ENCODE measurements around the gene WDR45.
A peak's percentile ranks its signal among the peaks of the same experiment; 100 is the strongest.

Gene WDR45

GRCh38 chrX:49073601-49074575, 5.8 kb downstream of the WDR45 start, which contains the start of gene PRAF2:
Gene PRAF2, minus strand, starts transcription at chrX:49074002. Its CDS starts 15 bp downstream, at chrX:49073987.
- DNase-seq, result peak; percentile 76

DNA sequence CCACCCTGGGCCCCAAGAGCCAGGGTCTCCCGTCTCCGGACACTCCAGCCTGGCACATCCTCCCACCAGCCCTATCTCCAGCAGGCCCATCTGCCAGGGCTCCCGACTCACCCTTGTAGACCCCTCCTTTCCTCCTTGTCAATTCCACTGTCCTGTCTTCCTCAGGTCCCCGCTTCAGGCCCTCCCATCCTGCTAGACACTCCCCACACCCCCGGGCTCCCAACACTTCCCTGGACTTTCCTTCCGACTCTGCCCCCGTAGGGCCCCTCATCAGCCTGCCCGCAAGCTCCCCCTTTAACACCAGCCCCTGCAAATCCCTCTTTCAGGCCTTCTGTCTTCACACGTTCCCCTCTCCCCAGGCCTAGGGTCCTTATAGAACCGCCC, 7.0 kb downstream of the WDR45 start:
- no peak for DNase-seq

DNA sequence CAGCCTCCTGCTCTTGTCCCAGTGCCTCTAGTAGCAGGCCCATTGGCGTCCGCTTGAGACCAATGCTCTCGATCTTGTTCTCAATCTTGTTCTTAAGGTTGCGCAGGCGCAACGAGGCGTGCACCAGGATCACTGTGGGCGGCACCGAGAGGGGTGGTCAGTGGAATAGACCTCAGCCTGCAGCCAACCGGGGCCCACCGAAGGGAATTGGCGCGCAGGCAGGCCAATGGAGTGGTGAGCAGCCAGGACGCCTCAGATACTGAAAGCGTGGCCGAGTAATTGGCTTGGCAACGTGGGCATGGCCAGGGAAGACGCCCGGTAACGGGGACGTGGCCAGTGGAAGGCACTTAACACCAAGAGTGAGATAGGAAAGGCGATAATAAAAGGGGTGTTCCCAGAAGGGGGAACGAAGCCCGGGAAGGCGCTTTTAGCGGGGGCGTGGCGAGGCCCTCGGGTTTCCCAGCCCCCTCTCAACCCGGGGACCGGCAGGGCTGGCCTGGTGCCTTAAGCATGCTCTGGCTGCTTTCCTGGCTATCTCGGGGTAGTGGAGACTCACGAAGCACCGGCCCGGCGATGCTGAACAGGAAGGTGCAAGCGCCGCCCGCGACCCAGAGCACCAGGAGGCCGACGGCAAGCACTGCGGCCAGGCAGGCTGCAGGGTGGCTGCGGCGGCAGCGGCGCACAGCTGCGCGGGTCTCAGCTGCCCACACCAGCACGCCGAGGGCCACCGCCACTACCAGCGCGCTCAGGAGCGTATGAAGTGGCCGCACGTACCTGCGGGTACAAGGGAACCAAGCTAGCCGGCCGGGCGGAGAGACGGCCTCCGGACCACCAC, 7.6 kb downstream of the WDR45 start:
- DNase-seq, result no peak

DNA sequence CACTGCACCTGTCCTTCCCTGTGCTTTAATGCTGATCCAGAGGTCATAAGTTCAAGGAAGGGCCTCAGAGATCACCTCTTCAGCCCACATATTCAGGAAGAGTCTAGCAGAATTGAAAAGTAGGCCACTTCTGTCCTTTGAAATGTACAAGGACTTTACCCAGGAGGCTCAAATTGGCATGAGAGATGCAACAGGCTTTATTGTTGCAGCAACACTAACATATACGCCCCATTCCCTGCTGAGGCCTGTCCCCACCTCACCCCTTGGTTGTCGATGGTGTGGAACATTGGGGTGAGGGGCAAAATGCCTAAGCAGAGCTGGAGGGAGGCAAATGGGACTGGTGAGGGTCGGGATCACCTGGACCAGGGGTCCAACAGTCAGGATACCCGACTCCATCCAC, 8.7 kb downstream of the WDR45 start:
- no peak for DNase-seq

GRCh38 chrX:49069038-49069437, 10.6 kb downstream of the WDR45 start:
- no peak for DNase-seq

DNA sequence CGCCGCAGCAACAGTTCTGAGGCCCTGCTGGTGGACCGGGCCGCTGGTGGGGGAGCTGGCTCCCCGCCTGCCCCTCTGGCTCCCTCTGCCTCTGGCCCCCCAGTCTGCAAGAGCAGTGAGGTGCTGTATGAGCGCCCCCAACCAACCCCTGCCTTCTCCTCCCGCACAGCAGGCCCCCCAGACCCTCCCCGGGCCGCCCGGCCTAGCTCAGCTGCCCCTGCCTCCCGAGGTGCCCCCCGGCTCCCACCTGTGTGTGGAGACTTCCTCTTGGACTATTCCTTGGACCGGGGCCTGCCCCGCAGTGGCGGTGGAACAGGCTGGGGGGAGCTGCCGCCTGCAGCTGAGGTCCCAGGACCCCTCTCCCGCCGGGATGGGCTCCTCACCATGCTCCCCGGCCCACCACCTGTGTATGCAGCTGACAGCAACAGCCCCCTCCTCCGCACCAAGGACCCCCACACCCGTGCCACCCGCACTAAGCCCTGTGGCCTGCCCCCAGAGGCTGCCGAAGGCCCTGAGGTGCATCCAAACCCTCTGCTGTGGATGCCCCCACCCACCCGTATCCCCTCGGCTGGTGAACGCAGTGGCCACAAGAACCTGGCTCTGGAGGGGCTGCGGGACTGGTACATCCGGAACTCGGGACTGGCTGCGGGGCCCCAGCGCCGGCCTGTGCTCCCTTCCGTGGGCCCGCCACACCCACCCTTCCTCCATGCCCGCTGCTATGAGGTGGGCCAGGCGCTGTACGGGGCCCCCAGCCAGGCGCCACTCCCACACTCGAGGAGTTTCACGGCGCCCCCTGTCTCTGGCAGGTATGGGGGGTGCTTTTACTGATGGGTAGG, 12.2 kb downstream of the WDR45 start:
- DNase-seq, result no peak

DNA sequence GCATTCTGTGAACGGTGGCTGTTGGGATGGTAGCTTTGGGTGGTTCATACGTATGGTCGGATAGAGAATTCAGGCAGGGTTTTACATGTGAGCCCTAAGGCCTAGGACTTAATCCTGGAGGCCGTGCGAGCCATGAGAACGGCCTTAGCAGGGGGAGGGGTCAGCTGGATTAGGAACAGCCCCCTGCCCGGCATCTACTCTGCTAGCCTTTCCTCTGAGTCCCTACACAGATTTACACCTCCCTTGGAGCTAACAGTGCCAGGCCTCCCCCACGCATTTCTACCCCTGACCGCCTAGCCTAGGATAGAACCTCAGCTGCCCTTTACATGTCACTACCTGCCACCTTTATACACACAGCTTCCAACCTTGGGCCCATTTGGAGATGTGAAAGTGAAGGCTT, 13.0 kb downstream of the WDR45 start:
- DNase-seq, result no peak

DNA sequence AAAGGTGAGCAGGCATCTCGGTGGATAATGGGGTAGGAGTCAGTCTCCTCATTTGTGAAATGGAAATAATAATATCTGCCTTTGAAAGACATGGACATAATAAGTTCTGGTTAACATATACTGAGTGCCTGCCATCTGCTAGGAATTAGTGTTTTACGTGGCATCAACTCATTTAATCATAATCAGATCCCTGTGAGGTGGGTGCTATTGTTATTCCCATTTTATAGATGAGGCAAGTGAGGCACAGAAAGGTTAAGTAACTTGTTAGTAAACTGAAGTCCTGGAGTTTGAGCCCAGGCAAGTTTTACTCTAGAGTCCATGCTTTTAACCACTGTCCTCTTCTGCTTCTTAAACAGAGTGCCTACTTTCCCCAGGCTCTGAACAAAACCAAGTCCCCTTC, 13.4 kb downstream of the WDR45 start:
- no peak for DNase-seq

DNA sequence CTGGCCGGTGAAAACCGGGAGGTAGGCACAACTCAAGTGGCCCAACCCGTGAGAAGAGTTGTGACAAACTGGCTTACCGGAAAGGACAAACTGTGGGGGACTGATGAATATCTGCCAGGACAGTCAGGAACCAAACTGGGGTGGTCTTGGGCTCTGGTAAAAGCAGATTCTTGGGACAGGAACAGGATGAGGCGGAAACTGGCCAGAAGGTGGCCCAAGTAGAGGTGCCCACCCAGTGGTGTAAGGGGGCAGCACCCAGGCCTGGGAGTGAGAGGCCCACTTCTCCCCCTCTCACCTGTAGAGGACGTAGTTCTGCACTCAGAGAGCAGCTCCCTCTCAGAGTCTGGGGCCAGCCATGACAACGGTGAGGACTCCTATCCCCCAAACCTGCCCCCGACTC, 15.0 kb downstream of the WDR45 start:
- DNase-seq, result no peak

- DNase-seq, result no peak
Measured at GRCh38 chrX:49064303-49064702, 15.4 kb downstream of the WDR45 start.

GRCh38 chrX:49063715-49064114, 16.0 kb downstream of the WDR45 start:
- DNase-seq, result no peak

- DNase-seq, result no peak
Measured at GRCh38 chrX:49061916-49062315, 17.8 kb downstream of the WDR45 start.

DNA sequence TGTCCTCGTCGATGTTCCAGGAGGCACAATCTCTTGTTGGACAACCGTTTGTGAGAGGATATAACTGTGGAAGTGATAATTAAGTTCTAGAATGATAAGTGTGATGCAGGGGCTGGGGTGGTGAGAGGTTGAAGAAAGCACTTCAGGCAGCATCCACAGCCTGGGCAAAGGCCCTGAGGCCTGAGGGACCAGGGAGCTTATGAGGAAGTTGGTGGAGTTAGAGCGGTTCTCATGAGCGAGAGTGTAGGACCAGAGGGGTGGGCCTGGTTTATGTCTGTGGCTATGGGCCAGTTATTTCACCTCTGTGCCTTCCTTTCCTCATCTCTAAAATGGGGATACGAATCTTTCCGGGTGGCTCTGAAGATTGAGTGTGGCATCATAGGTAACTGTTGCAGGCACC, 18.2 kb downstream of the WDR45 start:
- no peak for DNase-seq

- DNase-seq, result no peak
Measured at GRCh38 chrX:49060914-49061313, 18.8 kb downstream of the WDR45 start.

- no peak for DNase-seq
Measured at GRCh38 chrX:49059681-49060085, 20.0 kb downstream of the WDR45 start.

DNA sequence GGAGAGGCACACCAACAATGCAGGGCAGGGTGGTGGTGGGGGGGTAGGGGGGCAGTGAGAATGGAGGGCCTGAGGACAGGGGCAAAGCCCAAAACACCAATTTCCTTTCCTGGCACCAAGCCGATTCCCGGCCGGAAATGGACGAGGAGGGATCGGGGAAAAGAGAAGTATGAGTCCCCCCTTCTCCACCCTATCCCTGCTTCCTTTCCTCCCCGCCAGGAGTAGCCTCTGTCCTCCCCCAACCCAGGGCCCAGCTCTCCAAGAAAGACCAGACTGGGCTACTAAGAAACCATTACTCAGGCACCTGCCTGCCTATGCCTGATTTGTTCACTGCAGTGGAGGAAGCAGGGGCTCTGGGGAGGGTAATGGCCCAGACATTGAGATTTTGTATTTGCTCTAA, 20.5 kb downstream of the WDR45 start:
- no peak for DNase-seq

- peak; percentile 16 for DNase-seq
Measured at GRCh38 chrX:49058794-49059193, 20.9 kb downstream of the WDR45 start, which contains the start of gene CCDC120. Gene CCDC120, plus strand, starts transcription at chrX:49058999. Its CDS starts 3,043 bp downstream, at chrX:49062042.

DNA sequence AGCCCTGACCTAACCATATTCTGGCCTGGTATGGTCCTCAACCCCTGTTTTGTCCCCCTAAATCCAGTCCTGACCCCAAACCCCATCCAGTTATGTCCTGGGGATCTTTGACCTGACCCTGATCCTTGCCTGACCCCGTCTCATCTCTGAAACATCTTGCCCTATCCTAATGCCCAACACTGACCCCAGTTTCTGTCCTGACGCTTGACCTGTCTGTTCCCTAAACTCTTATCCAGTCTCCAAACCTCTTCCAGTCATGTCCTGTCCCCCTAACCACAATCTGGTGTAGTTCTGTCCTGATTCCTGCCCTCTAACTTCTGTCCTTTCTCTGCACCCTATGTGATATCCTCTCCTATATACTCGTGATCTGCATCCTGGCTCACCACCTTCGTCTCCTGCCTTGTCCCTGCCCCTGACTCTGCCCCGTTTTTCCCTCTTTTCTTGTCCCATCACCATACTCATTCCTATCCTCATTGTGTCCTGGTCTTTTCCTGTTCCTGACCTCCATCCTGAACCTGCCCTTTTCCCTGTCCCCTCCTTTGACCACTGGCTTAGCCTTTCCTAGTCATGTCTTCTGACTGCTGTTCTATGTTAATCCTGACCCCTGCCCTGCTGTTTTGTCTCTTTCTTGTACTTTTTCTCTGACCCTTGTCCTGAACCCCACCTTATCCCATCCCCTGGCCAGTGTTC, 25.5 kb downstream of the WDR45 start:
- DNase-seq, result no peak

GRCh38 chrX:49053223-49054072, 26.2 kb downstream of the WDR45 start:
- DNase-seq, result peak; percentile 40

- no peak for DNase-seq
Measured at GRCh38 chrX:49043987-49044281, 35.8 kb downstream of the WDR45 start.

Measured in NCI-H2029 (cell line).